Epidermal melanocyte (primary cell): ENCODE measurements around the gene GAPT.

Experiments
- DNase-seq: peaks from one replicate; pipeline ENCODE4 v3.0.0; 2011; ENCODE audit warnings: low spot score; ENCODE audit not compliant: insufficient read length

Gene GAPT

DNA sequence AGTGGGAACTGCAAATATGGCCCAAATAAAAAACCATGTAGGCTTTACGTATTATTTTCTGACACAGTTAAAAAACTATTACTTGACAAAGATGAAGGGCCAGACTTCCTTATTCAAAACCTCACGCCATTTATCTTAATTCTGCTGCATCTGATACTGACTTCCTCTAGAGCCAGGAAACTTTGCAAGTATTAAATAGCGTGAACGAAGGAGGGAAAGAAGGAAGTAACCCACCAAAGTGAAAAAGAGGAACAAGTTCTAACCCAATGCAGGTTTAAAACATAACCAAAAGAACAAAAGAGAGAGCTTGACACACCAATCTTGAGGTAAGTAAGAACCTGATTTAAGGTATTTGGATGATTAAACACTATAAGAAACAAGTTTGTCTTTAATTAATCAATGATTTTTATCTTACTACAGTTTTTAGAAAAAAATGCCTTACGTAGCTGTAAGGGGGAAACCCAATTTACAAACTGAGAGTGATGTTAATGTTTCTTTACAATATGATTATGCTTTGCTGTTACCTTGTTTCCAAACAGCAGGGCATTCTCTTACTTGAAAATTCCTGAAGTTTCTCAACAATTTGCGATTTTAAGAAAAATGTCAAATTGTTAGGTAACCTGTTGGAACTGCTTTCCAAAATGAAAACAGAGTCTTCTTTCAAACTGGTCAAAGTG lies at the start of gene GAPT:
GAPT (plus strand) TSS at position 220 of the 677 bp plus-strand sequence. CDS start 3,102 bp downstream, outside the sequence.
- no peak for DNase-seq

DNA sequence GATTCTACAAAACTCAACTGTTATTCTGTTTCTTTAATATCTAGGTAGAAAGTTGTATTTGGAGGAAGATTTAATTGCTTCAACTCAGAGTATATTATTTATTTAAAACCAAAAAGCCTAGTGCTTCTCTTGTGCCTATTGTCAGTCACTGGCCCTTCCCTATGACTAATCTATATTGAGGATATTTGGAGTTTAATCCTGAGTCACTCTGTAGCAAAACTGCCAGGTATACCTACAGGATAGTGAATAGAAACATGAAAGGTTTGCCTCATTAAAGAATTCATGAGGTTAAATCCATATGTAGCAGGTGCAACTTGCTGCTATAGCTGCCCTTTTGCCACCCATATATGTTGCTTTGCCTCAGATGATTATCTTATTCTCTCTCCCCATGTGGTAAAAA lies 46.4 kb upstream of the GAPT start:
- no peak for DNase-seq

DNA sequence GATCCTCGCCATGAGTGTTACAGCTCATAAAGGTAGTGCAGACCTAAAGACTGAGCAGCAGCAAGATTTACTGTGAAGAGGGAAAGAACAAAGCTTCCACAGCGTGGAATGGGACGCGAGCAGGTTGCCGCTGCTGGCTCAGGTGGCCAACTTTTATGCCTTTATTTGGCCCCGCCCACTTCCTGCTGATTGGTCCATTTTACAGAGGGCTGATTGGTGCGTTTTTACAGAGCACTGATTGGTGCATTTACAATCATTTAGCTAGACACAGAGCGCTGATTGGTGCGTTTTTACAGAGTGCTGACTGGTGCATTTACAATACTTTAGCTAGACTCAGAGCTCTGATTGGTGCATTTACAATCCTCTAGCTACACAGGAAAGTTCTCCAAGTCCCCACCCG lies 45.2 kb upstream of the GAPT start:
- no peak for DNase-seq

DNA sequence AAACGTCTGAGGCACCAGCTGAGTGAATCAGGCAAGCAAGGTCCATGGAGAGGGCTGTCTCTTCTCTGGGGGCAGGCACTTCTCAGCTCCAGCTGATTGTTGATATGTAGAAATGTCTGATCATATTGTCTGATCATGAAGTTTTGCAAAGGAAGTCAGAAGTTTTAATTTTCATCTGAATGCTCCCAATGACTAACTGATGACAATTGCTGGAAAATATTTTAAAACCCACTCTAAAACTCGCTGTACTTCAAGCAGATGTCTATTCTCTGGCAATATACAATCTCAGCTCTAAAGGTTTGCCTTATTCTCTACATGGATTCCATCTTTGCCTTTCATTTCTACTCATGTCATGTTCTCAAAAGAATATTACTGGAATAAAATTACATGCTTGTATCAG lies 44.0 kb upstream of the GAPT start:
- DNase-seq: no peak

DNA sequence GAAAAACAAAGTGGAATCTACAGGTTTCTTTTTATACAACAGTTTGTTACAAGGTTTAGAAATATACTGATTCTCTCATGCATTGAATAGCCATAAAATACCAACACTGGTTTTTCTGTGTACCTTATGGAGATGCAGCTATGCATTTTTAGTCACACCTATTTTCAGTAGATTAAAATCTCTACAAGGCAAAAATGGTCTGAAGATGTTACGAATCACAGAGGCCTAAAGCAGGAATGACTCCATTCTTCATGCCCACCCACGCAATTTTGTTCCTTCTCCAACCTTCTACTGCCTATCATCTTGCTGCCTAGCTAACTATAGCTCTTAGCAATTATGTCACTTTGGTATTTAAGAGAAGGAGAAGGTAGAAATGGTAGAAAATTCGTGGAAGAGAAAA lies 41.2 kb upstream of the GAPT start:
- DNase-seq: no peak

DNA sequence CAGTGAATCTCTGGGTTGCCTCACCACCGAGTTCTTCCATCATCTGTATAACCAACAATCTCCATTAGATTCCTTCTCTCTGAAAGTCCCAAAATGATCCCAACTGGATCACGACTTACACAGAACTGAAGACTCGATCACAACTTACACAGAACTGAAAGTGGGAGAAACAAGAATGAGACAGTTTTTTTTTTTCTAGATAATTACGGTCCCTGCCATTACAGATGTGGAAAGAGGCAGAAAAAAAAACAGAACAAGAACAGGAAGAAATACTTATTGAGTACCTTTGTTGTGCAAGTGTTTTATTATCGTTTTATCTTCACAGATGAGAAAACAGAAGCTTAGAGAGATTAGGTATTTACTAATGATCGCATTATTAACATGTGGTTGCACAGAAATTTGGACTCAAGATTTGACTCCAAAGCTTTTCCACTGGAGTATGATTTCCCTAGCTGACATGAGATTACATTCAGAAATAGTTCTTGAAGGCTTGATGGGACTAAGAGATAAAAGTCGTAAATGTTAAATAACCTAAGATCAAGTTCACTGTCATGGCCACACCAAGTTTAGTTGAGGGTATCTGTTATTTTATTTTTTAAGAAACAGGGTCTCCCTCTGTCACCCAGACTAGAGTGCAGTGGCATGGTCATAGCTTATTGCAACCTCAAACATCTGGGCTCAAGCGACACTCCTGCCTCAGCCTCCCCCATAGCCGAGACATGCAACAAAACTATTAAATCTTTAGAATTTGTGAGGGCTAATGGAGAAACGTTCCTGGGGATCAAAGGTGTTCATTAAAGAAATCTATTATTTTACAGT lies 40.2 kb upstream of the GAPT start:
- no peak for DNase-seq

DNA sequence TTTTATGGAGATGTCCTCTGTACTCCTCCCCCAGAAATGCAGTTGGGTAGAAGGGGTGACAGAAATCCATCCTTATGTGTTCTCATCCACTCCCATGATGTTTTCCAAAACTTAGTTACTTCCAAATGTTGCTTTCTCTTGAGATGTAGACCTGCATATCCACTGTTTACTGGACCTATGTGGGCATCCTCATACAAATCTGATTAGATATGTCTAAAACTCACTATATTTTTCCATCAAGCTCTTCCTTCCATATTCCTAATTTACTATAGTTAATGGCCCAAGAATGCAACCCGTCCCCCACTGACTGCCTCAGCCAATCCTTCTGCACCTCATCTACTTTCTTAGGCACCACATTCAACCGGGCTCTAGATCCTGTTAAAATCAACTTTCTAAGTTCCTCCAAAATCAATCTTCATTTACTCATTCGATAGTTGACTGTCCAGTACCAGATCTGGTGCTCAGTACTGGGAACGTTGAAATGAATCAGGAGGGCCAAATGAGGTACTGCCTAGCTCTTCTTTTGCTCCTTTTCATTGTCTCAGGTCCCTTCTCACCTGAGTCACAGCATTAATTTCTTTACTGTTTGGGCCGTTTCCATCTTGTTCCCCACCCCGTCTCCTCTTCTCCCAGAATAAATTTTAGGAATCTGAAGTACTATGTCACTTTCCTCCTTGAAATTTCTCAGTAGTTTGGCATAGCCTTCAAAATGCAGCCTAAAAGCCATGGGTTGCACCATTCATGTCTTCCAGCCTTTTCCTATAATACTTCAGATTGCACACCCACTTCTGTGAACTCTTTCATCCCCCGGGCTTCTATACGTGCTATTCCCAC lies 39.3 kb upstream of the GAPT start:
- DNase-seq: no peak

DNA sequence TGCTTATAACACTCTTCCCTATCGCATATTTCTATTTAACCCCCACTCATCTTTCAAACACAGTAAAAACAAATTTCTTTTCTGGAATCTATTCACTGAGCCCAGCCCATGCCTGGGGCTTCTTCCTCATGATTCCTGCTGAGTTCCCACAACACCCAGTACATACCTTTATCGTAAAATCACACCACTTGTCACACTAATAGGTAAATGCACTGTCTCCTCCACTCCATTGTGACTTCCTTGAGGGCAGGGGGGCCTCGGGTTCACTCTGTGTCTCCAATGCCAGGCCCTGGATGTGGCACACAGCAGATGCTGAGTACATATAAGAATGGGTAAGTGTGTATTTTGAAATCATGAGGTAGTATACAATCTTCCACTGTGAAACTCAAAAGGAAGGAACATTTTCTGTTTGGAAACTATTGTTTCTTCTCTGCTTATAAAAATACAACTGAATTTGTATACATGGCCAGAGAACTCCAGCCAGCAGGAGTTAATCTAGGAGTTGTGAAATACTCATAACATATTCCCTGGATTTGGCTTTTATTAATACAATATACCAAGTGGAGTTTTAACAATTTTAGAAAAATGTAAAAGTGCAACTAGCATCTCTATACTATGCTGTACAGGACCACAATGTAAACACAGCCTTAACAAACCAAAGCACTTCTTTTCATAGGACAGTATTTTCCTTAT lies 38.5 kb upstream of the GAPT start:
- DNase-seq: no peak

DNA sequence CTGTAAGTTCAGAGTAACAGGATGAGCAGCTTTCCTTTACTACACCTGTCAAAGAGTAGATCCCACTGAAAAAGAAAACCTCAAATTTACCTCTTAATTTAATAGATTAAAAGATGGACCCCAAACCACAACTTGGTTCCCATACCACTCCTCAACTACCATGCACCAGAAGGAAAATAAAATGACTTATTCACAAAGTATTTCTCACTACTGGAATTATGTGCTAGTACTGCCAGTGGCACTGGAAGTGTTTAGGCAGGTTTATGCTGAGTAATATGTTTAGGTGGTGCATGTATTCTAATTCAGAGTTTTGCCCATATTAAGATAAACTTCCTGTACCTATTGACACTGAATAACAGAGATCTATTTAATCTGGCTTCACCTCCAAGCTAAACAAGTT lies 37.9 kb upstream of the GAPT start:
- DNase-seq: no peak

DNA sequence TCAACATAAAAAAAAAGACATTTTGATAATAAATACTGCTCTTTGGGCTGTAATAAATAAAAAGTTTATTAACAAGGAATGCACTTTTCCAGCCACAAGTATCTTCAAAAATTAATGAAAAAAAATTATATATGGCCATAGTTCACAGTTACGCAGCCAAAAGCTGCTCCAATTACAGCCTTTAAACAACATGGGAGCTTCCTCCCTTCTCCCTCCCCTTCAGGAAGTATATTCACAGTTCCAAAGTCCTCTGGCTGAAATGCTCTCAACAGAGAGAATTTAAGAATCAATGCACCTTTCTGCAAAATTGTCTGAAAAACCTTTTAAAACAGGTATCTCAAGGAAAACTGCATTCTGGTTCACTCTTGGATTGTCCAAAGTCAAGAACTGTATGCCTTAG lies 37.2 kb upstream of the GAPT start:
- DNase-seq: no peak

DNA sequence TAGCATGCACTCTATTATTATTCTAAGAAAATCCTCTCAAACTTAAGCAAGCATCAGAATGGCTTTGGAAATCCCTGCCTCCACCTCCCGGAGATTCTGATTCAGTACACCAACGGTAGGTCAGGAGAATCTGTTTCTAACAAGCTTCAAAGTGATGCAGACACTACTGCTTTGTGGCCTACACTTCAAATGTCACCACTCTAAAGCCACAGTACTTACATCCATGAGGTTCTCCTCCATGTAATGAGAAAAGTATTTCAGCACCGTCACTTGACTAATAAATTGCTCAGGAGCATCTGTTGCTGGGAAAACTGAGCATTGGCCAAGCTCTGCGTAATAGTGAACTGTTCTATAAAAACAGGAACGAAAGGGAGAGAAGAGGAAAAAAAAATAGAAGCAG lies 36.2 kb upstream of the GAPT start:
- no peak for DNase-seq

DNA sequence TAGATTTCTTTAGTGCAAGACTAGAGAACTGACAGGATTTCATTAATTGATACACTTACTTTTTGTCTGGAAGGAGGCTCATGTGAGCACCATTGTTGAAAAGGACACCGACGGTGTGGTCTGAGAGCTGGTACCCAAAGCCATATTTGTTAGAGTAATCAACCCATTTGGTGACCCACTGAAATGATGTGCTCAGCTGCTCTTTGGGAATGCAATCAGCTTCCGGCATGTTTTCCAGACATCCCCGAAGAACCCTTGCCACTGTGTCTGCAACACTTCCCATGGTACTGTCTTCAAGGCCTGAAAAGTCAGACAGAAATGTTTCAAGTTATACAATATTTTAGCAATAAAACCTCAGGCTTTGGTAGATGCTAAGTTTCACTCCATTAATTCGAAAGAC lies 35.8 kb upstream of the GAPT start:
- DNase-seq: no peak

DNA sequence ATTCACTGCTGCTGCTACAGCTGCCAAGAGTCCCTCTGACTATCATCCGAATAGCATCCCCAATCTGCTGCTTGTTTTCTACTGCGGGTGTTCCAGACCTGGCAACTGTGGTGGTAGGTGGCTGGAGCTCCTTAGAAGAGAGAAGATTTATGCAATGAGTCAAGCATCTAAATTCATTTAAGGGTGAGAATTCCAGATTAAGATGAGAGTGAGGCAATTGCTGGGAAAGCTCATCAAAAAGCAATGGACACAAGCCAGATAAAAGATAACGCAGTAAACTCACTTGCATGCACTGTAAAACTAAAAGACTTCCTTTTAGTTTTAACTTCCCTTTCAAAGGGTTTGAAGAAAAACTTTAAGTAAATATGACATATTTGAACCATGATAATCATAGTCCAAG lies 35.2 kb upstream of the GAPT start:
- DNase-seq: no peak

DNA sequence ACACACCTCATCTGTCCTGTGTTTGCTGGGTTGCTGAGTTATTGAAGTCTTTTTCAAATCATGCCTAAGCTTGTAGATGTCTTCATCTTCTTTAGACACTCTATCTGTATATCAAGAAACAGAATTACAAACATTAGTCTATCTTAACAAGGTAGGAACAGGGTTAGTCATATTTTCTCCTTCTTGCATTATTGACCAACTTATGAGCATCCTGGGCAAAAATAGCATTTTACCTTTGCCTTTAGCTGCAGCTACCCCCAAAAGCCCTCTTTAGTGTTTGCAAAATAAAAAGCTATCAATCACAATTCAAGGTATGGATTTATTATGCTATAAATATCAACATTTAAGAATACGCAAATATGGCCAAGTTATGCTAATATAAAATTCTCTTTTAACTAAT lies 34.7 kb upstream of the GAPT start:
- DNase-seq: no peak

DNA sequence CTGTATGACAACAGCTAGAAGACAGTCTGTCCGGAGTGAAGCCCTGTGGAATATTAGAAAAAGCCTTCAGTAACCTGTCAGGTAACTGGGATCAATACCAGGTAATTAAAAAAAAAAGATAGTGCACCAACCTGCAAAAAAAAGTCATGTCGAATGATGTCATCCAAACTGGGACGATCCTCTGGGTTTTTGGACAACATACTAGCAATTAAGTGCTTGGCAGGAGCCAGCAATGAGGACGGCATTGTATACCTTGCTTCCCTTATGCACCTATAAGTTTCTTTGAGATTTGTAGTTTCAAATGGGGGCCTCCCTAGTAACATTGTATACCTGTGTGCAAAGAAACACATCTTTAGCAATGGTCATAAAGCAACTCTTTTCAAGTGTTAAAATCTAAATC lies 34.2 kb upstream of the GAPT start:
- no peak for DNase-seq

DNA sequence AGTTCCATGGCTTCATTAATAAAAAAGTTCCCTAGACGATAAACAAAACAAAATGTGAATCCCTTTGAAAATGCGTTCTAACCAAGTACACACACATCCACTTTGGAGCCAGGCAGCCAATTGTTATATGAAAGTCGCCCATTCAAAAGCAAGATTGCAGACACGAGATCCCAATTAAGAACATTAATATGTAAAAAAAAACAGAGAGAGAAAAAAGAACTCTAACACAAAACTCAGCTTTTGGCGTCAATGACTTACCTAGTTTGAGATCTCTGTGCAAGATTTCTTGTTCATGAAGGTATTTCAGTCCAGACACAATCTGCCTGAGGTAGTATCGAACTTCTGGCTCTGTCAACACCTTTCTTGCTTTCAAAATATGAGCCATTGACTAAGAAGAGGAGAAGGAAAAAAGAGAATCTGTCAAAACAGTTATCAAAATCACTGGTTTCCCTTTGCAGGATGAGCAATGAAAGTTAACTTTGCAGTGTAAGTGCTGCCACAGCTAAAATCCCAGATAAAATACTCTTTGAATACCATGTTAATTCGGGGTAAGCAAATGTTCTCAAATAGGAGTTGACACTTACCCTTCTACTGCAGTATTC lies 33.0 kb upstream of the GAPT start:
- no peak for DNase-seq

DNA sequence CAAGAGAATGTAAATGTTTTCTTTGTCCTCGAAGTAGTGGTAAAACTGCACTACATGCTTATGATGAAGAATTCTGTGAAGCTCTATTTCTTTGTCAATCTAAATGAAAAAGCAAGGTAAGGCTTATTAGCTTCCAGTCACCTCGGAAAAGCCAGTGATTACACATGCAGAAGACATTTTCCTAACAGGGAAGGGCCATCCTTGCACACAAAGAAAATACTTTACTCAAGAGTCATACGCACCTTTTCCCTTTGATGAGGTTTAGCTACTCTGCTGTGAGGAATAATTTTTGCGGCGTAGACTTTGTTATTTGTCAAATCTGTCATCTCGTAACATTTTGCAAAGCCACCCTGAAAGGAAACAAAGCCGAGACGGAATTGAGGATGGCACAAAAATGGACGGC lies 32.5 kb upstream of the GAPT start:
- no peak for DNase-seq

DNA sequence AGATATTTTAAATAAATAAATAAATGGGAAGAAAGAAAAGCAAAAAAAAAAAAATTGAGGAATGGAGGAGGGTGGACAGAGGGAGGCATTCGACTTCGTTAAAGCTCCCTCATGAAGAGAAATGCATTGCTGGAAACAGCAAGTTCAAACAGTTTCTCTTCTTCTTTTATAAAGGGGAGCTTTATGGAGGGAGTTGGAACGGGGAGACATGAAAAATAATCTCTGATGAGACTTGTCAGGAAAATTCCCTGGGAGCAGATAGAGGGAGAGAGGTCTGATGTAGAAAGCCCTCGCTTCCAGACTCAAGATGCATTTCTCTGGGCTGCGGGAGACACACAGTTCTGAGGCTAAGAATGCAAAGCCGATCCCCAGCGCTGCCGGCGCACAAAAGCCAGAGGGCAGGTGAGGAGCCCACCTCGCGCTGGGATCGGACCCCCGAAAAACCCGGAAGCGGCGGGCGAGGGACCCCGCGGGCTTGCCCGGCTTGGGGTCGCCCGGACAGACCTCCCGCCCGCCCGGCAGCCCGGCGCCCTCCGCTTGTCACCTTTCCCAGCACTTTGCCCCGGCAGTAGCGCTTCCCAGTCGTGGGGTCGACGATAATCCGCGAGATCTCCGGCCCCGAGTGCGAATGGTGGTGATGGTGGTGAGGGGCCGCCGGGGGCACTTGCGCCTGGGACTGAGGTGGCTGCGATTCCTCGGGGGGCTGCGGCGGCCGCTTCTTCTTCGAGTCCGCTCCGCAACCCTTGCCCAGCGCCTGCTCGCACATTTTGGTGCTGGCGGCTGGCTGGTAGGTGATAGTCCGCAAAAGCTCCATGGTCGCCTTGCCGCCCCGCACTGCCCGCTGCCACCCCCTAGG lies 31.9 kb upstream of the GAPT start:
- no peak for DNase-seq

DNA sequence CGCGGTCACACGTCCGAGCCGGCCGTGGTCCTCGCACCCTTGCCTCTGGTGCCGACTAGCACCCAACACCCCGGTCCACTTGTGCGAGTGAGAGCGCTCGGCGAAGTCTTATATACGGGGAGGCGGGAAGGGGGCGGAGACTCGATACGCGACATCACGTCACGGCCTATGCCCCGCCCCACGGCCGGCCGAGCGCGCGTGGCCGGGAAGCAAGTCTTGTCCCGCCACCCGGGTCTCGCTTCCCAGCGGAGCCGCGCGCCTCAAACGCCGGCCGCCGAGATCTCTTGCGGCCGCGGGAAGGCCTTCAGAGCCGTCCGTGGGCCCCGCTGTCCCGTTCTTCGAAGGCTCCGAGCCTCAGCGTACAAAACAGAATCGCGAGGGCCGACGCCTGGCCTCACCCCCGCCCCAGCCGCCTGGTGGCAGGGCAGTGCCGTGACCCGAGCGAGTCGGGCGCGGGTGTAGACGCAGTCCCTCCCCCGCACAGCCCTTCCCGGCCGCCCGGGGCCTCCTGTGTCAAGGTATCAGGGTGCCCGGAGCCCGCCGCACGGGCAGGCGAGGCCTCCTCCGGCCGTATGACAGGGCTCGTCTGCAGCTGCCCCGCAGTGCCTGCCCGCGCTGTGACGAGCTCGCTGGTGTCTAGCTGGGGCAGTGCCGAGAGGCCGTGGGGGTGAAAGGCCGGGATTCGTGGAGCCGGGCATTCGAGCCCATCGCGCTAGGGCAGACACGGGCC lies 31.1 kb upstream of the GAPT start, which contains the start of gene PLK2:
PLK2 (minus strand) TSS at position 85 of the 730 bp plus-strand sequence. CDS start 127 bp downstream, outside the sequence.
- peak; percentile 69 for DNase-seq
